ENCODE data around the gene SERGEF. TPM values are rescaled to one million over a fixed set of nuclear protein-coding genes. Genes with fewer than 3 reads are reported as not detected.
A peak's percentile ranks its signal among the peaks of the same experiment; 100 is the strongest.

SERGEF gene
- total and polyA plus RNA-seq, 4 donors: 12.0 to 17.9 (median 13.4) TPM

DNA sequence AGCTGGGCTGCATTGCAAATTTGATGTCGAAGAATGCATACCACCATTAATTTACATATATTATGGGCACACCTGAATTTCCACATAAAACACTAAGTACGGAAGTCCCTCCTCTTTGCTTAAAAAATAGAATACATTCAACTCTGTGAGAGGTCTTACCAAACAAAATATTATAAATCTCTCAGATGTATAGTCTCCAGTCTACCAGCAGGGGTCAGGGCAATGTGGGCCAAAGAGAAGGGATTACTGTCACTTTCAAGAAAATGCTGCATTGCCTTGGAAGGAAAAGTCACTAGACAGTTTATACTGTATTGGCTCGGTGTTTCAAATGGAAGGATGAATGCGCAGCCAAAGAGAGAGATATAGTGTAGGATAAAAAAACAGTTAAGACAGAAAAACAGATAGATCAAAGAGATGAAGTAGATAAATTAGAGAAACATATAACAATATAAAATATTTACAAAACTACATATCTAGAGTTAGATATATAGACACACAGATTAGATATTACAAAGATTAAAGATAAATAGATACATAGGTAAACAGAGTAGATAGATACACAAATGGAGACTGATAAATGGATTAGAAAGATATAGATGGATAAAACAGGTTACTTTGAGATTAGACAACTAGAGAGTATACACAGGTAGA lies 20.9 kb downstream of the SERGEF start (continued):
- TF ChIP-seq, protein P1, sequence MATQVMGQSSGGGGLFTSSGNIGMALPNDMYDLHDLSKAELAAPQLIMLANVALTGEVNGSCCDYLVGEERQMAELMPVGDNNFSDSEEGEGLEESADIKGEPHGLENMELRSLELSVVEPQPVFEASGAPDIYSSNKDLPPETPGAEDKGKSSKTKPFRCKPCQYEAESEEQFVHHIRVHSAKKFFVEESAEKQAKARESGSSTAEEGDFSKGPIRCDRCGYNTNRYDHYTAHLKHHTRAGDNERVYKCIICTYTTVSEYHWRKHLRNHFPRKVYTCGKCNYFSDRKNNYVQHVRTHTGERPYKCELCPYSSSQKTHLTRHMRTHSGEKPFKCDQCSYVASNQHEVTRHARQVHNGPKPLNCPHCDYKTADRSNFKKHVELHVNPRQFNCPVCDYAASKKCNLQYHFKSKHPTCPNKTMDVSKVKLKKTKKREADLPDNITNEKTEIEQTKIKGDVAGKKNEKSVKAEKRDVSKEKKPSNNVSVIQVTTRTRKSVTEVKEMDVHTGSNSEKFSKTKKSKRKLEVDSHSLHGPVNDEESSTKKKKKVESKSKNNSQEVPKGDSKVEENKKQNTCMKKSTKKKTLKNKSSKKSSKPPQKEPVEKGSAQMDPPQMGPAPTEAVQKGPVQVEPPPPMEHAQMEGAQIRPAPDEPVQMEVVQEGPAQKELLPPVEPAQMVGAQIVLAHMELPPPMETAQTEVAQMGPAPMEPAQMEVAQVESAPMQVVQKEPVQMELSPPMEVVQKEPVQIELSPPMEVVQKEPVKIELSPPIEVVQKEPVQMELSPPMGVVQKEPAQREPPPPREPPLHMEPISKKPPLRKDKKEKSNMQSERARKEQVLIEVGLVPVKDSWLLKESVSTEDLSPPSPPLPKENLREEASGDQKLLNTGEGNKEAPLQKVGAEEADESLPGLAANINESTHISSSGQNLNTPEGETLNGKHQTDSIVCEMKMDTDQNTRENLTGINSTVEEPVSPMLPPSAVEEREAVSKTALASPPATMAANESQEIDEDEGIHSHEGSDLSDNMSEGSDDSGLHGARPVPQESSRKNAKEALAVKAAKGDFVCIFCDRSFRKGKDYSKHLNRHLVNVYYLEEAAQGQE (IDR thresholded peaks at IDR 0.05): no peak
- TF ChIP-seq MAX (IDR thresholded peaks at IDR 0.05) (no peak), FOXA2 (IDR thresholded peaks at IDR 0.05) (no peak), RAD21 (IDR thresholded peaks at IDR 0.05) (peak; percentile 85 to 90), RXRA (IDR thresholded peaks at IDR 0.05) (peak; percentile 22 to 38), NR2F2 (IDR thresholded peaks at IDR 0.05) (no peak)

GRCh38 chr11:17989306-17989705 lies 23.5 kb downstream of the SERGEF start:
- H3K9ac ChIP-seq (ENCODE audit: low read depth in 1 of 2, low read length in 2 of 2): no peak overlapping the region
- H3K27ac ChIP-seq (ENCODE audit: low read depth in 1 of 2, low read length in 2 of 2): no peak overlapping the region
- no peaks in the 10 kb centered on the region for H3K4me1 ChIP-seq (ENCODE audit: control insufficient read depth in 4 of 4, insufficient read depth in 4 of 4, low read length in 3 of 4)
- TF ChIP-seq, protein P2, sequence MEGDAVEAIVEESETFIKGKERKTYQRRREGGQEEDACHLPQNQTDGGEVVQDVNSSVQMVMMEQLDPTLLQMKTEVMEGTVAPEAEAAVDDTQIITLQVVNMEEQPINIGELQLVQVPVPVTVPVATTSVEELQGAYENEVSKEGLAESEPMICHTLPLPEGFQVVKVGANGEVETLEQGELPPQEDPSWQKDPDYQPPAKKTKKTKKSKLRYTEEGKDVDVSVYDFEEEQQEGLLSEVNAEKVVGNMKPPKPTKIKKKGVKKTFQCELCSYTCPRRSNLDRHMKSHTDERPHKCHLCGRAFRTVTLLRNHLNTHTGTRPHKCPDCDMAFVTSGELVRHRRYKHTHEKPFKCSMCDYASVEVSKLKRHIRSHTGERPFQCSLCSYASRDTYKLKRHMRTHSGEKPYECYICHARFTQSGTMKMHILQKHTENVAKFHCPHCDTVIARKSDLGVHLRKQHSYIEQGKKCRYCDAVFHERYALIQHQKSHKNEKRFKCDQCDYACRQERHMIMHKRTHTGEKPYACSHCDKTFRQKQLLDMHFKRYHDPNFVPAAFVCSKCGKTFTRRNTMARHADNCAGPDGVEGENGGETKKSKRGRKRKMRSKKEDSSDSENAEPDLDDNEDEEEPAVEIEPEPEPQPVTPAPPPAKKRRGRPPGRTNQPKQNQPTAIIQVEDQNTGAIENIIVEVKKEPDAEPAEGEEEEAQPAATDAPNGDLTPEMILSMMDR (IDR thresholded peaks at IDR 0.05; ENCODE audit: low read depth, low read length, missing input control): no peak
- TF ChIP-seq JUND (IDR thresholded peaks at IDR 0.05): no peak
- TF ChIP-seq, protein P3, sequence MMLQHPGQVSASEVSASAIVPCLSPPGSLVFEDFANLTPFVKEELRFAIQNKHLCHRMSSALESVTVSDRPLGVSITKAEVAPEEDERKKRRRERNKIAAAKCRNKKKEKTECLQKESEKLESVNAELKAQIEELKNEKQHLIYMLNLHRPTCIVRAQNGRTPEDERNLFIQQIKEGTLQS (IDR thresholded peaks at IDR 0.05): no peak
- no peak for TF ChIP-seq FOXA1 (IDR thresholded peaks at IDR 0.05)
- no peak for TF ChIP-seq NR2F2 (IDR thresholded peaks at IDR 0.05)
- no peak for TF ChIP-seq GABPA (IDR thresholded peaks at IDR 0.05 in 1 of 2, conservative IDR thresholded peaks at IDR 0.05 in 1 of 2)
- no peak for TF ChIP-seq YY1 (IDR thresholded peaks at IDR 0.05)
- TF ChIP-seq RXRA (IDR thresholded peaks at IDR 0.05): no peak
- TF ChIP-seq TAF1 (conservative IDR thresholded peaks at IDR 0.05): no peak
- no peak for TF ChIP-seq ZBTB33 (IDR thresholded peaks at IDR 0.05)
- no peak for TF ChIP-seq HNF4A (conservative IDR thresholded peaks at IDR 0.05)
- TF ChIP-seq HNF4G (IDR thresholded peaks at IDR 0.05): no peak
- no peak for TF ChIP-seq SP1 (IDR thresholded peaks at IDR 0.05)
- TF ChIP-seq RAD21 (IDR thresholded peaks at IDR 0.05): no peak
- TF ChIP-seq MAX (IDR thresholded peaks at IDR 0.05): no peak
- TF ChIP-seq FOXA2 (IDR thresholded peaks at IDR 0.05): no peak
- TF ChIP-seq EGR1 (IDR thresholded peaks at IDR 0.05; ENCODE audit: low read depth in 2 of 2): no peak
- TF ChIP-seq, protein P1 (IDR thresholded peaks at IDR 0.05): no peak
- H3K36me3 ChIP-seq (ENCODE audit: control insufficient read depth in 4 of 4, insufficient read depth in 3 of 4, low read depth in 1 of 4, low read length in 3 of 4): peaks cover 3 to 14% (median 10%) of the 10 kb centered on the region in 4 donors
- 94% methylated on average over 1 of the region's 1 CpG for WGBS
- no peaks in the 10 kb centered on the region for H3K27me3 ChIP-seq (ENCODE audit: control insufficient read depth in 4 of 4, insufficient read depth in 4 of 4, low read length in 3 of 4)
- H3K9me3 ChIP-seq (ENCODE audit: control insufficient read depth in 4 of 4, low read length in 3 of 4): no peaks in the 10 kb centered on the region
- no peak for DNase-seq (ENCODE audit: low spot score)
- no peak overlapping the region for H3K4me3 ChIP-seq (ENCODE audit: low read depth in 1 of 3, low read length in 3 of 3)
